ENCODE measurements around the gene RUNX1.

Gene RUNX1

GRCh38 chr21:34814529-34814951 is 234.6 kb downstream of the RUNX1 start:
- Histone ChIP-seq H2BK5ac (ENCODE audit: low read depth, low read length, poor library complexity) (no peak overlapping the region), H3K79me2 (ENCODE audit: control insufficient read depth, insufficient read depth, low read length, poor library complexity) (peaks cover 16% of the 10 kb centered on the region), H4K91ac (ENCODE audit: low read depth, low read length) (no peak overlapping the region), H3K4me1 (ENCODE audit: control insufficient read depth in 1 of 2, insufficient read depth in 2 of 2, low read length in 2 of 2) (peaks cover 73 to 76% of the 10 kb centered on the region in 2 experiments), H3K27ac (ENCODE audit: low read depth, low read length) (peak overlapping the region; percentile 98), H3K27me3 (ENCODE audit: insufficient read depth, low read length) (no peaks in the 10 kb centered on the region), H3K9ac (ENCODE audit: low read length) (no peak overlapping the region), H4K8ac (ENCODE audit: low read depth, low read length) (no peak overlapping the region), H2AFZ (ENCODE audit: insufficient read depth, low read length, poor library complexity) (no peak overlapping the region), H3K4me2 (ENCODE audit: low read length) (peak overlapping the region; percentile 36), H3K36me3 (ENCODE audit: control insufficient read depth in 1 of 2, insufficient read depth in 2 of 2, low read length in 2 of 2) (peaks cover 24 to 29% of the 10 kb centered on the region in 2 experiments), H3K18ac (ENCODE audit: low read length) (no peak overlapping the region), H2BK12ac (ENCODE audit: low read length) (no peak overlapping the region), H3K79me1 (ENCODE audit: low read length) (peaks cover 65% of the 10 kb centered on the region), H2BK120ac (ENCODE audit: insufficient read depth, low read length, poor library complexity) (no peak overlapping the region), H3K4me3 (ENCODE audit: low read depth, low read length) (no peak overlapping the region), H3K23ac (ENCODE audit: low read length) (no peak overlapping the region), H2AK5ac (ENCODE audit: low read length) (no peak overlapping the region), H4K12ac (ENCODE audit: low read depth, low read length) (no peak overlapping the region), H3K9me3 (ENCODE audit: insufficient read depth, low read depth, low read length) (no peaks in the 10 kb centered on the region), H3K14ac (ENCODE audit: low read length) (no peak overlapping the region), H3K4ac (ENCODE audit: low read depth, low read length) (no peak overlapping the region)
- peak; percentile 73 to 90 for DNase-seq
- no CpG with 5 or more reads among the region's 6 CpGs for WGBS (ENCODE audit: extremely low coverage, insufficient coverage, insufficient read length)

- H3K18ac ChIP-seq (ENCODE audit: low read length) = peak overlapping the region; percentile 71
- peak overlapping the region; percentile 96 for H4K91ac ChIP-seq (ENCODE audit: low read depth, low read length)
- no peak overlapping the region for H3K4me3 ChIP-seq (ENCODE audit: low read depth, low read length)
- peak overlapping the region; percentile 77 for H2AK5ac ChIP-seq (ENCODE audit: low read length)
- H4K8ac ChIP-seq (ENCODE audit: low read depth, low read length) = peak overlapping the region; percentile 67
- H2BK120ac ChIP-seq (ENCODE audit: insufficient read depth, low read length, poor library complexity) = peak overlapping the region; percentile 80
- H4K12ac ChIP-seq (ENCODE audit: low read depth, low read length) = no peak overlapping the region
- H3K23ac ChIP-seq (ENCODE audit: low read length) = no peak overlapping the region
- H3K4me1 ChIP-seq (ENCODE audit: control insufficient read depth in 1 of 2, insufficient read depth in 2 of 2, low read length in 2 of 2) = peaks cover 73 to 76% of the 10 kb centered on the region in 2 experiments
- peaks cover 72% of the 10 kb centered on the region for H3K79me1 ChIP-seq (ENCODE audit: low read length)
- peak overlapping the region; percentile 94 for H3K27ac ChIP-seq (ENCODE audit: low read depth, low read length)
- peak overlapping the region; percentile 69 for H2BK5ac ChIP-seq (ENCODE audit: low read depth, low read length, poor library complexity)
- H2BK12ac ChIP-seq (ENCODE audit: low read length) = peak overlapping the region; percentile 86
- H3K14ac ChIP-seq (ENCODE audit: low read length) = peak overlapping the region; percentile 86
- H3K36me3 ChIP-seq (ENCODE audit: control insufficient read depth in 1 of 2, insufficient read depth in 2 of 2, low read length in 2 of 2) = peaks cover 23 to 32% of the 10 kb centered on the region in 2 experiments
- no peak overlapping the region for H3K9ac ChIP-seq (ENCODE audit: low read length)
- DNase-seq = peak; percentile 65 to 93
- no peak overlapping the region for H3K4me2 ChIP-seq (ENCODE audit: low read length)
- no peaks in the 10 kb centered on the region for H3K27me3 ChIP-seq (ENCODE audit: insufficient read depth, low read length)
- H3K79me2 ChIP-seq (ENCODE audit: control insufficient read depth, insufficient read depth, low read length, poor library complexity) = peaks cover 17% of the 10 kb centered on the region
- peak overlapping the region; percentile 32 for H2AFZ ChIP-seq (ENCODE audit: insufficient read depth, low read length, poor library complexity)
- no CpG with 5 or more reads among the region's 10 CpGs for WGBS (ENCODE audit: extremely low coverage, insufficient coverage, insufficient read length)
- H3K4ac ChIP-seq (ENCODE audit: low read depth, low read length) = peak overlapping the region; percentile 31
- H3K9me3 ChIP-seq (ENCODE audit: insufficient read depth, low read depth, low read length) = no peaks in the 10 kb centered on the region
These were observed 235.7 kb downstream of the RUNX1 start for GRCh38 chr21:34813266-34813894.

DNA sequence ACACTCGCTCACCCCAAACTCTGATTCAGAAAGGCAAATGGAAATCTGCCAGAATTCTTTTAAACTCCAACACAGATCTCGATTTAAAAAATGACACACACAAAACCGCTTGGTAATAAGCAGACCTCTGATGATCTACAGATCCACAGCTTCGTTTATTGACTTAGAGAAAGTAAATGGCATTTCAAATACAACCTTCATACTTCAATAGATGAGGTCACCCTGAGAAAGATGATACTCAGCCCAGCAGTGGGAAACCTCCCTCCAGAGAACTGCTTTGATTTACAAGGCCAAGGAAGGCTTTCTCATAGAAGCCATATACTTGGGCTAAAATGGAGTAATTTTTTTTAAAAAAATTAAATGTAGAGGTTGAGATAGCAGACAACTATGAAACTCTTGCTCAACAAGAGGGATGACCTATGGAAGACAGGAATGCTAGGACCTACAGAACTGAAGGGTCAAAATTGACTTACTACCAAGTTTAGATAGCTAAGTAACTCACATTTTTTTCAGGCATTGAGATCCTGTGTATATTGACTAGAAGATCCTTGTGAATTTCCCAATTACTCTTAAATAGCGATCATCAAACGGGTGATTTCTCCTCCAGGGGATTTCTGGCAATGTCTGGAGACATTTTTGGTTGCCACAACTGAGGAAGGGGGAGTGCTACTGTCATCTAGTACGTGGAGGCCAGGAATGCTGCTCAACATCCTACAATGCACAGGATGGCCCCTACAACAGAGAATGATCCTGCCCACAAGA is 236.4 kb downstream of the RUNX1 start:
- peak; percentile 76 to 92 for DNase-seq
- Histone ChIP-seq H4K12ac (ENCODE audit: low read depth, low read length) (no peak overlapping the region), H3K9me3 (ENCODE audit: insufficient read depth, low read depth, low read length) (no peaks in the 10 kb centered on the region), H3K23ac (ENCODE audit: low read length) (no peak overlapping the region), H3K14ac (ENCODE audit: low read length) (peak overlapping the region; percentile 86), H3K4me1 (ENCODE audit: control insufficient read depth in 1 of 2, insufficient read depth in 2 of 2, low read length in 2 of 2) (peaks cover 71 to 74% of the 10 kb centered on the region in 2 experiments), H2AFZ (ENCODE audit: insufficient read depth, low read length, poor library complexity) (peak overlapping the region; percentile 32), H3K4ac (ENCODE audit: low read depth, low read length) (peak overlapping the region; percentile 29), H3K36me3 (ENCODE audit: control insufficient read depth in 1 of 2, insufficient read depth in 2 of 2, low read length in 2 of 2) (peaks cover 23 to 29% of the 10 kb centered on the region in 2 experiments), H3K4me2 (ENCODE audit: low read length) (no peak overlapping the region), H4K91ac (ENCODE audit: low read depth, low read length) (peak overlapping the region; percentile 96), H4K8ac (ENCODE audit: low read depth, low read length) (peak overlapping the region; percentile 67), H3K9ac (ENCODE audit: low read length) (no peak overlapping the region), H2BK12ac (ENCODE audit: low read length) (peak overlapping the region; percentile 86), H3K18ac (ENCODE audit: low read length) (peak overlapping the region; percentile 71), H3K79me2 (ENCODE audit: control insufficient read depth, insufficient read depth, low read length, poor library complexity) (peaks cover 17% of the 10 kb centered on the region), H3K79me1 (ENCODE audit: low read length) (peaks cover 72% of the 10 kb centered on the region), H3K27ac (ENCODE audit: low read depth, low read length) (peak overlapping the region; percentile 94), H2BK120ac (ENCODE audit: insufficient read depth, low read length, poor library complexity) (peak overlapping the region; percentile 80), H2BK5ac (ENCODE audit: low read depth, low read length, poor library complexity) (peak overlapping the region; percentile 69), H2AK5ac (ENCODE audit: low read length) (peak overlapping the region; percentile 77), H3K27me3 (ENCODE audit: insufficient read depth, low read length) (no peaks in the 10 kb centered on the region), H3K4me3 (ENCODE audit: low read depth, low read length) (no peak overlapping the region)
- WGBS (ENCODE audit: extremely low coverage, insufficient coverage, insufficient read length) = no CpG with 5 or more reads among the region's 7 CpGs

- peak overlapping the region; percentile 54 for H2BK120ac ChIP-seq (ENCODE audit: insufficient read depth, low read length, poor library complexity)
- no peak overlapping the region for H3K4me2 ChIP-seq (ENCODE audit: low read length)
- H4K12ac ChIP-seq (ENCODE audit: low read depth, low read length) = no peak overlapping the region
- no peak overlapping the region for H3K23ac ChIP-seq (ENCODE audit: low read length)
- H3K79me2 ChIP-seq (ENCODE audit: control insufficient read depth, insufficient read depth, low read length, poor library complexity) = peaks cover 14% of the 10 kb centered on the region
- peaks cover 65 to 71% of the 10 kb centered on the region in 2 experiments for H3K4me1 ChIP-seq (ENCODE audit: control insufficient read depth in 1 of 2, insufficient read depth in 2 of 2, low read length in 2 of 2)
- no peaks in the 10 kb centered on the region for H3K9me3 ChIP-seq (ENCODE audit: insufficient read depth, low read depth, low read length)
- H3K18ac ChIP-seq (ENCODE audit: low read length) = peak overlapping the region; percentile 35
- H3K79me1 ChIP-seq (ENCODE audit: low read length) = peaks cover 67% of the 10 kb centered on the region
- no CpG with 5 or more reads among the region's 4 CpGs for WGBS (ENCODE audit: extremely low coverage, insufficient coverage, insufficient read length)
- peak overlapping the region; percentile 22 for H4K8ac ChIP-seq (ENCODE audit: low read depth, low read length)
- H2BK5ac ChIP-seq (ENCODE audit: low read depth, low read length, poor library complexity) = peak overlapping the region; percentile 70
- peak overlapping the region; percentile 50 for H3K14ac ChIP-seq (ENCODE audit: low read length)
- peak overlapping the region; percentile 46 for H2BK12ac ChIP-seq (ENCODE audit: low read length)
- no peak overlapping the region for H3K9ac ChIP-seq (ENCODE audit: low read length)
- H3K4ac ChIP-seq (ENCODE audit: low read depth, low read length) = peak overlapping the region; percentile 13
- peak overlapping the region; percentile 88 for H4K91ac ChIP-seq (ENCODE audit: low read depth, low read length)
- H3K4me3 ChIP-seq (ENCODE audit: low read depth, low read length) = no peak overlapping the region
- peak overlapping the region; percentile 57 for H3K27ac ChIP-seq (ENCODE audit: low read depth, low read length)
- H2AK5ac ChIP-seq (ENCODE audit: low read length) = peak overlapping the region; percentile 29
- H2AFZ ChIP-seq (ENCODE audit: insufficient read depth, low read length, poor library complexity) = no peak overlapping the region
- peak; percentile 41 to 69 for DNase-seq
- H3K27me3 ChIP-seq (ENCODE audit: insufficient read depth, low read length) = no peaks in the 10 kb centered on the region
- peaks cover 18 to 21% of the 10 kb centered on the region in 2 experiments for H3K36me3 ChIP-seq (ENCODE audit: control insufficient read depth in 1 of 2, insufficient read depth in 2 of 2, low read length in 2 of 2)
These were observed 237.7 kb downstream of the RUNX1 start for GRCh38 chr21:34811368-34811767.
